ENCODE results near the gene DRD4.

DRD4 gene

DNA sequence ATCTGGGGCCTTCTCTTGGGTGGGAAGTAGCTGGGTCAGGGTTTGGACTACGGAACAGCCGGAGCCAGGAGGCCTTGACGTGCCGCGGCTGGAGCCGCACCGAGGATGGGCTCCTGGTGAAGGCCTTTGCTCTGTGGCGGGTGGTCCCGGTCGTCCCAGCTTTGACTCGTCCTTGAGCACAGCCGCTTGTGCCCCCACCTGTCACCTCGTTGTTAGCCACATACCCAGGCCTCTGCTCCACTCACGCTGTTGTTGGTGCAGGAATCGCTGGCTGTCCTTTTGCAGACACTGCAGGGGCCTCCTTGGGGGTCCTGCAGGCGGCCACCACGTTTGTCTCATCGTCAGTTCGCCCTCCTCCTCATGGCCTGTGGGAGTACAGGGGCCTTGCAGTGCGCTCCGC lies 43.7 kb upstream of the DRD4 start:
- H3K4me3 ChIP-seq (ENCODE audit: low read depth, low read length) = no peak overlapping the region
- TF ChIP-seq CTCF (IDR thresholded peaks at IDR 0.05; ENCODE audit: low read depth, low read length) = no peak

DNA sequence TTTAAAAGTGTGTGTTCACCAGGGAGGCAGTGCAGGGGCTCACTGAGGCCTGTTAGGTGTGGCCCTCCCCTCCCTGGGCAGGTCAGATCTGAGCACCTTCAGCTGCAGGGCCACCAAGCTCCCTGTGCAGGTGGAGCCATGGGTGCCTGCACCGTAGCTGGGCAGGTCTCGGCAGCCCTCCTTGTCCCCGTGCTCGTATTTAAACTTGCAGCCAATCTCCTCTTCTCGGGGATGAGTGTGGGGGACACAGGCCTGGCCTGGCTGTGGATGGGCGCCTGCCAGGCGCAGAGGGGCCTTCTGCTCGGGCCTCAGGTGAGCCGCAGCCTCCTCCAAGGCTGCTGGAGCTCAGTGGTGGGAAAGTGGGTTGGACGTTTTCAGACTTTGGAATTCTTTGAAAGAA lies 41.7 kb upstream of the DRD4 start:
- H3K4me3 ChIP-seq (ENCODE audit: low read depth, low read length) = no peak overlapping the region
- TF ChIP-seq CTCF (IDR thresholded peaks at IDR 0.05; ENCODE audit: low read depth, low read length) = no peak

GRCh38 chr11:596374-596773 lies 40.7 kb upstream of the DRD4 start:
- no peak for TF ChIP-seq CTCF (IDR thresholded peaks at IDR 0.05; ENCODE audit: low read depth, low read length)
- H3K4me3 ChIP-seq (ENCODE audit: low read depth, low read length) = no peak overlapping the region

- no peak overlapping the region for H3K4me3 ChIP-seq (ENCODE audit: low read depth, low read length)
- no peak for TF ChIP-seq CTCF (IDR thresholded peaks at IDR 0.05; ENCODE audit: low read depth, low read length)
Observed at GRCh38 chr11:597166-597725, 39.8 kb upstream of the DRD4 start.

DNA sequence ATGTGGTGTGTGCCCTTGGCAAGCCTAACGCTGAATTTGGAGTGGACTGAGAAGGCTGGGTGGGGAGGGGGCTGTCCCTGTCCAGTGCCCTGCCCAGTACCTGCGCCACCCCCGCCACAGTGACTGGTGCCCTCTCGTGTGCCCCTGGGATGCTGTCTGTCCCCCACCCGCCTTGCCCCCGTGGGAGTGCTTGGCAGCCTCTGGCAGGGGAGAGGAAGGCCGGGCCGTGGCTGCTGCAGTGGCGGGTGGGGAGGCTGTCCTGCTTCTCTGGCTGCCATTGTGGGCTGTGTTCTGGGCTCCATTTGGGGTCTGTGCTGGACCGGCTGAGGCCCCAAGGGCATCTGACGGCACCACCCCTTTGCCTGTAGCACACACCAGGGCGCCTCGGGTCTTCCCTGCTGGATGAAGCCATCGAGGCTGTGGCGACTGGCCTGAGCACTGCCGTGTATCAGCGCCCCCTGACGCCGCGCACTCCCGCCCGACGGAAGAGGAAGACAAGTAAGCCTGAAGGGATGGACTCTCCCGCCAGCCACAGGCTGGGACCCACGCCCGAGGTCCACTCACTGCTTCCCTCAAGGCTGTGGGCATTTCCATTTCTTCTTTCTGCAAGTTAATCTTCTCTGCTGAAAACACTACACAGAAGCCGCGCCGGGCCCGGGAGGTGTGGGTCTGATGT lies 38.9 kb upstream of the DRD4 start:
- TF ChIP-seq CTCF (IDR thresholded peaks at IDR 0.05; ENCODE audit: low read depth, low read length) = no peak
- no peak overlapping the region for H3K4me3 ChIP-seq (ENCODE audit: low read depth, low read length)

- TF ChIP-seq CTCF (IDR thresholded peaks at IDR 0.05; ENCODE audit: low read depth, low read length) = no peak
- no peak overlapping the region for H3K4me3 ChIP-seq (ENCODE audit: low read depth, low read length)
Observed at GRCh38 chr11:601573-602245, 35.4 kb upstream of the DRD4 start.

DNA sequence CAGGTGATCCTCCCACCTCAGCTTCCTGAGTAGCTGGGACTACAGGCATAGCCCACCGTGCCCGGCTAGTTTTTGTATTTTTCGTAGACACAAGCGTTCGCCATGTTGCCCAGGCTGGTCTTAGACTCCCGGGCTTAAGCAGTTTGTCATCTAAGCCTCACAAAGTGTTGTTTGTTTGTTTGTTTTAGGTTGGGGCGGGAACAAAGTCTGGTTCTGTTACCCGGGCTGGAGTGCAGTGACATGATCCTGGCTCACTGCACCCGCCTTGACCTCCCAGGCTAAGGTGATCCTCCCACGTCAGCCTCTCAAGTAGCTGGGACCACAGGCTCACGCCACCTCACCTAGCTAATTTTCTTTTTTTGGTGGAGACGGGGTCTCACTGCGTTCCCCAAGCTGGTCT lies 33.9 kb upstream of the DRD4 start:
- H3K4me3 ChIP-seq (ENCODE audit: low read depth, low read length) = no peak overlapping the region
- TF ChIP-seq CTCF (IDR thresholded peaks at IDR 0.05; ENCODE audit: low read depth, low read length) = no peak
